ENCODE results near the gene TOMM40.
"Not testable (repeated sequence)": the region's sequence is repeated elsewhere in the genome, so short reads cannot be mapped to it uniquely, and the experiment has no call there.

TOMM40 gene

GRCh38 chr19:44900328-44901244, 9.5 kb downstream of the TOMM40 start:
- DNase-seq: no peak

GRCh38 chr19:44903216-44903601, 12.2 kb downstream of the TOMM40 start:
- no peak for DNase-seq

- peak; percentile 15 for DNase-seq
These were observed 12.8 kb downstream of the TOMM40 start for GRCh38 chr19:44903602-44904425.

GRCh38 chr19:44904426-44904994, 13.5 kb downstream of the TOMM40 start:
- DNase-seq: no peak

- DNase-seq: no peak
These were observed 14.5 kb downstream of the TOMM40 start, which contains the start of gene APOE for GRCh38 chr19:44905437-44906160. TSS of gene APOE (plus strand) at chr19:44905796. CDS start at chr19:44906625, 829 bp downstream.

GRCh38 chr19:44907613-44908012, 16.6 kb downstream of the TOMM40 start:
- no peak for DNase-seq

GRCh38 chr19:44908074-44908835, 17.2 kb downstream of the TOMM40 start:
- no peak for DNase-seq

GRCh38 chr19:44908836-44909261, 17.8 kb downstream of the TOMM40 start:
- no peak for DNase-seq

GRCh38 chr19:44909775-44910174, 18.7 kb downstream of the TOMM40 start:
- no peak for DNase-seq

GRCh38 chr19:44911896-44912295, 20.8 kb downstream of the TOMM40 start:
- DNase-seq: not testable (repeated sequence)

GRCh38 chr19:44912854-44913253, 21.8 kb downstream of the TOMM40 start:
- DNase-seq: no peak

GRCh38 chr19:44913512-44914432, 22.7 kb downstream of the TOMM40 start:
- DNase-seq: not testable (repeated sequence)

GRCh38 chr19:44914433-44915206, 23.6 kb downstream of the TOMM40 start, which contains the start of gene APOC1:
TSS of gene APOC1 (plus strand) at chr19:44914608. CDS start at chr19:44914892, 284 bp downstream.
- DNase-seq: peak; percentile 70

- no peak for DNase-seq
These were observed 33.2 kb downstream of the TOMM40 start for GRCh38 chr19:44924243-44924725.

GRCh38 chr19:44925114-44925891, 34.2 kb downstream of the TOMM40 start:
- no peak for DNase-seq

GRCh38 chr19:44926245-44927077, 35.4 kb downstream of the TOMM40 start:
- DNase-seq: not testable (repeated sequence)

- DNase-seq: no peak
These were observed 36.7 kb downstream of the TOMM40 start for GRCh38 chr19:44927746-44928145.

- no peak for DNase-seq
These were observed 39.0 kb downstream of the TOMM40 start for GRCh38 chr19:44930088-44930487.
